ENCODE measurements around the gene PCED1B.
"Not testable (repeated sequence)": the region's sequence is repeated elsewhere in the genome, so short reads cannot be mapped to it uniquely, and the experiment has no call there.

Gene PCED1B

DNA sequence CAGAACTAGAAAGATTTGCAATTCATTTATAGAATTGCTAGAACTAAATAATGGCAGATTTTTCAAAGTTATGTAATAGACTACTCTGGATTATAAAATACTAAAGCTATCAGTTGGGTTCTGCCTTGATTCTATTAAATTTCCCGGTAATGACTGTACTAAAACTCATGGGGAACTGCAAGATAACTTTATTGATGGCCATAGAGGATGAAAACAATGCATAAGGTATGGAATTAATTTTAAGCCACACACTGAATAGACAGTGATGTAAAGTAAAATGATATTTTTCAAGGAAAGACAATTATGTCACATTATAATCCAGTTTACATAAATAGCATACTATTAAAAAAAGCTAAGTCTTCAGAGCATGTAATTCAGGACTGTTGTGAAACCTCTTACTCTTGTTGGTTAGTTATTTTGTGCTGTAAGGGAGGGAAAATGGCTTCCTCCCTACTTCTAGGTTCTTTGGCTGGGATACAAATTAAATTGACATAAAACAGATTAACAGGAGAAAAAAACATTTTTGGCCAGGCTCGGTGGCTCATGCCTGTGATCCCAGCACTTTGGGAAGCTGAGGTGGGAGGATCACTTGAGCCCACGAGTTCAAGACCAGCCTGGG lies 134.7 kb downstream of the PCED1B start:
- FAIRE-seq, result no peak

DNA sequence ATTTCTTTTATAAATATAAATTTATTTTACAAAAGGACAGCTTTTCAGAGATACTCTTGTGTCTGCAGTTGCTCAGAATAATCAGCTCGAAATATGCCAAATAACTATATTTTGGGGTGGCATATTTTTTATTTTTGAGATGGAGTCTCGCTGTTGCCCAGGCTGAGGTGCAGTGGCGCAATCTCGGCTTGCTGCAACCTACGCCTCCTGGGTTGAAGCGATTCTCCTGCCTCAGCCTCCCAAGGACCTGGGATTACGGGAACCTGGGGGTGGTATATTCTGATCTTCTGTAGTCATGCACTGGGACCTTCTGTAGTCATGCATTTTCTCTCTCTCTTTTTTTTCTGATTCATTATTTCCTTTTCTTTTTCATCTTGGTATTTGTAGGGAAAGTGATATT lies 135.3 kb downstream of the PCED1B start:
- no peak for FAIRE-seq

DNA sequence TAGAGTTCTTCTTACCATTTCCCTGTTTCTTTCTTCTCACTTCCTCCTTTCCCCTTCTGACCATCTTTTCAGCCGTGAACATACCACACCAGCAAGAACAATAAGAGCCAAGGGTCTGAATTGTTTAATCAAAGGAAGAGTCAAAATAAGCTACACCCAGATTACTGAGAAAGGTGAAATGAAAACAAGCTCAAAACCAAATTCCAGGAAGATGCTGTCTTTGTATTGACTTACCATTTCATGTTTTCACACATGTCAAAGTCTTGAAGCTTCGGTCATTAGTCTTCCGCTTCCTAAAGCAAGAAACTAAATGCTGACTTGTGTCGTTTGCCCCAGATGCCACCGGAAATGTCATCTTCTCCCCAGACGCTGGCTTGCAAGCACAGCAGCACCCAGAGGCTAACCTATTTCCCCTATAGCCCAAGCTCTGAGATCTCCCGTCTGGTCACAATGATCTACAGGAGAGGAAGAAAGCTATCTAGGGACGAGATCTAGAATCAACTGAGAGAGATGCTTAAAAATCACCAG lies 136.8 kb downstream of the PCED1B start:
- no peak for FAIRE-seq

DNA sequence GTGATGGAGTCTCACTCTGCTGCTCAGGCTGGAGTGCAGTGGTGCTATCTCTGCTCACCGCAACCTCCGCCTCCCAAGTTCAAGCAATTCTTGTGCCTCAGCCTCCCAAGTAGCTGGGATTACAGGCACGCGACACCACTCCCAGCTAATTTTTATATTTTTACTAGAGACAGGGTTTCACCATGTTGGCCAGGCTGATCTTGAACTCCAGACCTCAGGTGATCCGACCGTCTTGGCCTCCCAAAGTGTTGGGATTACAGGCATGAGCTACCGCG lies 138.1 kb downstream of the PCED1B start:
- not testable (repeated sequence) for FAIRE-seq

DNA sequence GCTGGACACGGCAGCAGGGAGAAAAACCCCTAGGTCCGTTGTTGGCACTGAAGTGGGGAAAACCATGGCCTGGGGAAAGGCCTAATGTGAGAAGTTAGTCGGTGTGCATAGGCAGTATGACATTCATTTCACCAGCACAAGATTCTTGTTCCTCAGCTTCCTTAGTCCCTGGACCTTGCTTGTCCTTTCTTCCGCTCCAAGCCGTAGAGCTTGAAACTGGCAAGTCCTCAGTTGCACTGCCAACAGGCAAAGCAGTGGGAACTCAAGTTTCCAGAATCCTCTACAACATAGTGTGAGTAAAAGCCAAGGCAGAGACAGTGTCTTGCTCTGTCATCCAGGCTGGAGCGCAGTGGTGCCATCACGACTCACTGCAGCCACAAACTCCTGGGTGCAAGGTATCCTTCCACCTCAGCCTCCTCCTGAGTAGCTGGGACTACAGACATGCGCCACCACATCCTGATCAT lies 138.8 kb downstream of the PCED1B start:
- FAIRE-seq, result no peak

DNA sequence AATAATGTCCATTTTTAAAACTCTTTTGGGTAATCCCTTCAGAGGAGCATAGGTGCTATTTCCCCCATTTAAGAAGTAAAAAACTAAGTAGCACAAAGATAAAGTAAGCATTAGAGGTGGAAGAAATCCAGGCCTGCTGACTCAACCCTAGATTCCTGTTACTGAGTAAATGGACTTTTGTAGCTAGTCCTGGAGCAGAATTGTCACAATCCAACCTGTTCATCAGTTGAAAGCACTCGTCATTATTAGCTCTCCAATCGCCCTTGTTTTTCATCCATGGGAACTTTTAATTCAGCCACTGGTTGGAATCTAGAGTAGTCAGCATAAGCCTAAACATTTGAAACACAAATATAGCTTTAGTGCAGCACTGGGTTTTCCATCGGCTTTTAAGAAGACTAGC lies 139.8 kb downstream of the PCED1B start:
- FAIRE-seq, result no peak

DNA sequence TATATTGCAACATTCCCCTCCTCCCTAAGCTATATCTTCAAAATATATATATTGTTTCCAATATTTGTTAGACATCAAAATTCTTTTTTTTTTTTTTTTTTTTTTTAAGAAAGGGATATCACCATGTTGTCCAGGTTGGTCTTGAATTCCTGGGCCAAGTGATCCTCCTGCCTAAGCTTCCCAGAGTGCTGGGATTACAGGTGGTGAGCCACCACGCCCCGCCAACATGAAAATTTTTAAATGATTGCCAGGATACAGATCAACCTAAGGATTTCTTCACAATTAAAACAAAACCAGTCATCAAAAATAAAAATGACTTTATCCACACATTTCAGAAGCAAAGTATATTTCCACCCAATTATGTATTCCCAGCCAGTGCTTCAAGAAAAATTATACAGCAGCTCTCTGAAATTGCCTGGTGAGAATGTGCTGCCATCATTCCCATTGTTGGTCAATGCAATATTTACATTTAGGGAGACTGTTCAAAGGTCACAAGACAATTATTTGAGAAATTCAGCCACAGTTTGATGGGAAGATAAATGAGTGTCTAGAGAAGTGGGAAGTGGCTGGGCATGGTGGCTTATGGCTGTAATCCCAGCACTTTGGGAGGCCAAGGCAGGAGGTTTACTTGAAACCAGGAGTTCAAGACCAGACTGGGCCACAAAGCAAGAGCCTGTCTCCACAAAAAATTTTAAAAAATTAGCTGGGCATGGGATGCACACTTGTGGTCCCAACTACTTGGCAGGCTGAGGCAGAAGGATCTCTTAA lies 142.0 kb downstream of the PCED1B start:
- FAIRE-seq, result no peak

DNA sequence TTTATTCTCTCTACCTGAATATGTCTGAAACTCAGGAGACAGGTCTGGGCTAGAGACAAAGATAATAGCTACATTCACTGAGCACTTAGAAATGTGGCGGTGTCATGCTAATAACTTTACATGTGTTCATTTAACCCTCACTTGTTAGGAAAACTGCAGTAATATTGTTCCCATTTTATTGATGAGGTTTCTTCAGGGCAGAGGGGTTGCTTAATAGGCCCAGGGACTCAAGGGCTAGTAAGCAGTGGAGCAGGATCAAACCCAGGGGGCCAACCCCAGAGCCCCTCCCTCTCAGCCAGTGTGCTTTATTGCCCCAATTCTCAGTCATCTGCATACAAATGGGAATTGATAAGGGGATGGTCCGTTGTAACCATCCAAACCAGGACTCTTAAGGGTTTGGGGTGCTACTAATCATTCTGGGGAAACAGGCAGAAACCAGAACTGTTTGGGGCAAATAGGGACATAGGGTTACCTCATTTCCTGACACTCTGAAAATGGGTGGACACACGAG lies 143.2 kb downstream of the PCED1B start:
- FAIRE-seq, result no peak

DNA sequence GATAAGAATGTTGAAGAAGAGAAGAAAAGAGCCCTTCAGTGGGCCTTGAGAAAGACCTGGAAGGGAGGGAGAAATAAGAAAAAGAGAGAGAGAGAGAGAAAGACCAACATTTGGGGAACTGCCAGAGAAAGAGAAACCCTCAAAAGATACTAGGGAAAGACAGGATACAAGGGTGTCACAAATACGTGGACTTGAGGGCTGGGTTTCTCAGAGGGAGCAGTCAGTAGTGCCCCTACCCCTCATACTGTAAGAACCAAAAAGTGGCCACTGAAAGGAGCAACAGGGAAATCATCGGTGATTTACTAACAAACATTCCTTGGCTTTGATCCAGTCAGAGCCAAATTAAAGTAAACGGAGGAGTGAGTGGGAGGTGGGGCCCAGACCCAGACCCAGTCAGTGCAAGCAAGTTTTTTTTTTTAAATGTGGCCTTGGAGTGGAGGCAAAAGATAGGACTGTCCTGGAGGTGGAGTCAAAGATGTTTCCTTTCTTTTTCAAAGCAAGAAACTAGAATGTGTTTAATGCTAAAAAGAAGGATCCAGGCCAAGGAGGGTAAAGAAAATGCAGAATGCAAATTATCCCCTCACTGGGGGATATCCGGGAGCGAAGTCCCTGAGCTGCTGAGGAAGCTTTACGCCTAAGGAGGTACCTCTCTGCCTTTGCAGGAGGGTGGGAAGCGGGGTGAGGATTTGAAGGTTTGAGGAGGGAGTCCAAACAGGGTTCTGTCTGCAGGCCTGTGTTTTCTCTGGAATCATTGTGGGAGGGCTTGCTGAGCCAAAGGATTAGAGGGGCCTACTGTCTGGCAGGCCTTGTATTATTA lies 143.8 kb downstream of the PCED1B start:
- no peak for FAIRE-seq

DNA sequence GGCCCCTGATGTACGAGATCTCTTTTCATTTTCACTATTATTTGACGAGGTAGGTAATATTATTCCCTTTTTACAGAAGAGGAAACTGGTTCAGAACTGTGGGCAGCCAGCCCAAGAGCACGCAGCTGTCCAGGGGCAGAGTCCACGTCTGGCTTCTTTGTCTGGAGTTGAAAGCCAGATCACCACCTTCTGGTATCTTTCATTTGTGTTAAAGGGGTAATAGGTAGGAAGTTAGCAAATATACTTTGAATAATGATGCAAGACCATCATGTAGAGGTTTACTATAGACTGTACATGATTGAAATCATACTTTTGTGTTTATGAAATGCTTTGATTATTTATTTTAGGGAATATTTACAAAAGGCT lies 144.4 kb downstream of the PCED1B start:
- FAIRE-seq, result no peak

DNA sequence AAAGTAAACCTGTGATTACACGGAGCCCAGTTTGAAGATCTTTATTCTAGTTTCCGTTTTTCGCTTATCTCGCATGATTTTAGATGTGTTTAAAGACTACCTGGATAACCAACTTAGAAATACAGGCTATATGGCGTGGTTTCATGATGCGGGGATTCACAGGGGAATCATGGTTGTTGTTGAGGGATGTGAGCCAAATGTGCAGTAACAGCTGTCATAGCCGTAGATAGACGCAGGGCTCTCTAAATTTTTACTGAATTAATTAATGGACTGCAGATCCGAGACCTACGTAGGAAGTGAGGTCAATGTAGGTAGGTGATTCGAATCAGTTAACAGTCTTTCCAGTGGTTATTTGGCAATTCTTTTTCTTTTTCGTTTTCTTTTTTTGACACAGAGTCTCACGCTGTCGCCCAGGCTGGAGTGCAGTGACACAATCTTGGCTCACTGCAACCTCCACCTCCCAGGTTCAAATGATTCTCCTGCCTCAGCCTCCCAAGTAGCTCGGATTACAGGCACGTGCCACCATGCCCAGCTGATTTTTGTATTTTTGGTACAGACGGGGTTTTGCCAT lies 145.2 kb downstream of the PCED1B start:
- no peak for FAIRE-seq

DNA sequence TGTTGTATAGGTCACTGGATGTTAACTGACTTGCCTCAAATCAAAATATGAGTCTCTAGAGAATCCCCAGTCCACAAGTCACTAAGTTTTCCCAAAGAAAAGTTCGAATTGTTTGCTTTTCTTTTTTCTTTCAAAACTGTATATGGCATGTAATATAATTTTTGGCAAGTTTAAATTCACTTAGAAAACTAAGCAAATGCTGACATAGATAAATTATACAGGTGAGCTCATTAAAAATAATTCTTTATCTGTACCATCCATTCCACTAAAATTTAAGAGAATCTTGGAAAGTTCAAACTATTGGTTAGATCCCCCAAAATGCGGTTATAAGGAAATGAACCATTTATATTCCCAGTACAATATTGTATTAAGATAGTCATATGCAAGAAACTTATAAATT lies 145.9 kb downstream of the PCED1B start:
- no peak for FAIRE-seq

DNA sequence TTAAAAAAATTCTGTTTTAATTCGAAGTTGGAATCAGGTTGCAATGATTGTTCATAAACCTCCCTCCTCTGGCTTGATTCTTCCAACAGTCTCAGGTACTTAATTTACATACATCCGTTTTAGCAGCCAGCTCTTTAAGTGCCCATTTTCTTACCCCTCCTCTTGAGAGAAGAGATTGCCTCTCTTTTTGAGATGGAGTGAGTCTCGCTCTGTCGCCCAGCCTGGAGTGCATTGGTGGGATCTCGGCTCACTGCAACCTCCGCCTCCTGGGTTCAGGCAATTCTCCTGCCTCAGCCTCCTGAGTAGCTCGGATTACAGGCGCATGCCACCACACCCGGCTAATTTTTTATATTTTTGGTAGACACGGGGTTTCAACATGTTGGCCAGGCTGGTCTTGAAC lies 146.8 kb downstream of the PCED1B start:
- no peak for FAIRE-seq

DNA sequence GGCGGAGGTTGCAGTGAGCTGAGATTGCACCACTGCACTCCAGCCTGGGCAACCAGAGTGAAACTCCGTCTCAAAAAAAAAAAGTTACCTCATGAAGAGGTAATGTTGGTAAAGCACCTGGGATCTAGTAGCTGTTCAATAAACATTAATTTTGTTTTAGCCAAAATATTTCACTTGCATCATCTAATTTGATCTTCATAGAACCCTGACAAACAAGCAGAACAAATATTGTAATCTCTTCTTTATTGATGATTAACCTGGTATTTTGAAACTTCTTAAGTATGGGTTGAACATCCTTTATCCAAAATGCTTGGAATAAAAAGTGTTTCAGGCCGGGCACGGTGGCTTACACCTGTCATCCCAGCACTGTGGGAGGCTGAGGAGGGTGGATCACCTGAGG lies 149.4 kb downstream of the PCED1B start:
- FAIRE-seq, result no peak

DNA sequence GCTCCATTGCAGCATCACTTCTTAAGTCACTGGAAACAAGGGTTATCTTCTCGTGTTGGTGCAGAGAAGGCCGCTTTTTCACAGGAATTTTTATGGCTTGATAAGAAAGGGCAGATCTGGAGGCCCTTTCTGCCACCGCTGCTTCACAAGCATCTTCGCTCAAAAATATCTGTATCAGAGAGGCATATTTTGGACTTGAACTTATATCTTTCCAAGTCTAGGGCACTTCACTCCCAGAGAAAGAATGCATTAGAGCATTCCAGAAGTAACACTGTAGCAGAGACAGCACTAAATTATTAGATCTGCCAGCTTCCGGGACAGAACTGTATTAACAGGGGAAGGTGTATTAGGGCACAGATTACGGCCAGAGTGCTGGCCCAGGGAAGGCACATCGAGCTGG lies 152.0 kb downstream of the PCED1B start:
- FAIRE-seq, result no peak

DNA sequence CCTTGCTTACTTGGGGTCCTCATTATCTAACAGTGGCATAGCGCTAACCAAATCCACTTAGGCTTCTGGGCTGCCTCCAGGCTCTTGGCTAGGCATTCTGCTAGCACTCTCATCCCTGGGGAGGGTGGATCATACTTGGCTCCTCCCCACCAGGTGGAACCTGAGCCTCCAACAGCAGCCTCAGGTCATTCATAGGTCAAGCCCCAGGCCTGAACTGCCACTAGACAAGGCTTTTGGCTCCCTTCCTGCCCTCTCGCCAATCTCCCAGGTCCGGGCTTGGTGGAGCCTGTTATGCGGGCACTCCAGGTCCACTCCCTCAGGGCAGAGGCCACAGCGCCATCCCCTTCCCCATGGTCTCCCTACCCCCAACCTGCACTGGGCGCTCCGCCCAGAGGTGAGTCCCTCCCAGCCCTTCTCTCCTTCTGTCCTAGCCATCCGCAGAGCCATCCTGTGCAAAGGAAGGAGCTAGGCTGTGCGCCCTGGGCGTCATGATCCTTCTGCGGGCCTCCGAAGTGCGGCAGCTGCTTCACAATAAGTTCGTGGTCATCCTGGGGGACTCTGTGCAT lies 155.2 kb downstream of the PCED1B start:
- FAIRE-seq, result no peak

DNA sequence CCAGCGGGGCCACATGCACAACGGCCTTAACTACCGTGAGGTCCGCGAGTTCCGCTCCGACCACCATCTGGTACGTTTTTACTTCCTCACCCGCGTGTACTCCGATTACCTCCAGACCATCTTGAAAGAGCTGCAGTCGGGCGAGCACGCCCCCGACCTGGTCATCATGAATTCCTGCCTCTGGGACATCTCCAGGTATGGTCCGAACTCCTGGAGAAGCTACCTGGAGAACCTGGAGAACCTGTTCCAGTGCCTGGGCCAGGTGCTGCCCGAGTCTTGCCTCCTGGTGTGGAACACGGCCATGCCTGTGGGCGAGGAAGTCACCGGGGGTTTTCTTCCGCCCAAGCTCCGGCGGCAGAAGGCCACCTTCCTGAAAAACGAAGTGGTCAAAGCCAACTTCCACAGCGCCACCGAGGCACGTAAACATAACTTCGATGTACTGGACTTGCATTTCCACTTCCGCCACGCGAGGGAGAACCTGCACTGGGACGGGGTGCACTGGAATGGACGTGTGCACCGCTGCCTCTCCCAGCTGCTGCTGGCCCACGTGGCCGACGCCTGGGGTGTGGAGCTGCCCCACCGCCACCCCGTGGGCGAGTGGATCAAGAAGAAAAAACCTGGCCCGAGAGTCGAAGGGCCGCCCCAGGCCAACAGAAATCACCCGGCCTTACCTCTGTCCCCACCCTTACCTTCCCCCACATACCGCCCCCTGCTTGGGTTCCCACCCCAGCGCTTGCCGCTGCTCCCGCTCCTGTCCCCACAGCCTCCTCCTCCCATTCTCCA lies 156.0 kb downstream of the PCED1B start:
- no peak for FAIRE-seq

DNA sequence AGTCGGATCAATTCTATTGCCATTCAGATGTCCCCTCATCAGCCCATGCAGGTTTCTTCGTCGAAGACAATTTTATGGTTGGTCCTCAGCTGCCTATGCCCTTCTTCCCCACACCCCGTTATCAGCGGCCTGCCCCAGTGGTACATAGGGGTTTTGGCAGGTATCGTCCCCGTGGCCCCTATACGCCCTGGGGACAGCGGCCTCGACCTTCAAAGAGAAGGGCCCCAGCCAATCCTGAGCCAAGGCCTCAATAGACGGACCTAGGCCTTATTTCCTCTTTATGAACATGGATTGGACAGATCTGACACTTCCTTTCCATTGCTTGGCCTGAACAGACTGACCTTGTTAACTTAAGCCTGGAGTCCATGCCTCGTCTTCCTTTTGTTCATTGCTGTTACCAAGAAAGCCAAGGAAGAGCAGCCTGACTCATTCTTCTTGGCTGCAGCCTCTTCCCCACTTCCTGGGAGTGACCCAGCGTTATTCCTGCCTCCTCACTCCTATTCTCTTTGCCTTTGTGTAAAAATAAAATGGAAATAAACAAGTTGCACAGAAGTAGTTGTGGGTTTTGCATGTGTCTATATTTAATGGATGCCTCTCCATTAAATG lies 156.8 kb downstream of the PCED1B start:
- no peak for FAIRE-seq

DNA sequence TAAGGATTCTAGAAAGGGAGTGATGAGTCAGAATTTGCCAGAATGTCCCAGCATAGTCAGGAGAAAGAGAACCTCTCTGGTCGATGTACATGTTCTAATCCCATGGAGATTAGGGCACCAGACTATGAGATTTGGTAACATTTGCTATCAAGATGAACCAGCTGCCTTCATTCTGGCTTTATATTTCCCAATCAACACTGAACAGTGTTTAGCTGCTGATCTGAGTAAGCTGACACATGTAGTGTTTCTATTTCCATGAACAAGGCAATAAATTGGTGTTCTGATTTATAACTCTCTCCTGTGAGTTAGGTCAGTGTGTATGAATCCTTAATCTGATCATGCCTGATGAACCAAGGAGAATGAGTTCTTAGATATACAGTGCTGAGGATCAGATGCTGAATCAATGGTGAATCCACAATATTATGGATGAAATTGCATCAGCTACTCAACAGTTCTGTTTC lies 158.4 kb downstream of the PCED1B start:
- FAIRE-seq, result no peak

DNA sequence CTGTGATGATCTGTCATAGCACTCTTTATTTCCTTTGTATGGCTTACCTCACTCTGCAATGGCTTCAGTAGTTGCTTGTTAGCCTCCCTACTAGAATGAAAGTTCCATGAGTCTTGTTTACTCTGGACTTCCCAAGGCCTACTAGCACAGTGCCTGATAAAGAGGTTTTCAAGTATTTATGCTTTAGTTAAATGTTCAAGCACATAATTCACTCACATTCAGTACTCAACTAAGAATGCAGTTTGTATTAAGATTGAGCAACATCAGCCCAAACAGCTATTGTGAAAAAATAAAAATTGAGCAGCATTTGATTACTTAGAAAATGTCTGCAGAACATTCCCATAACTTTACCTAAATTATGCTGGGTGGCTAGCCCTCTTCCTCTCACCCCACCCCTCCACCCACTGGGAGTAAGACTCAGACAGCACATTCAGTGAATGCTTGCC lies 159.3 kb downstream of the PCED1B start:
- FAIRE-seq, result no peak

DNA sequence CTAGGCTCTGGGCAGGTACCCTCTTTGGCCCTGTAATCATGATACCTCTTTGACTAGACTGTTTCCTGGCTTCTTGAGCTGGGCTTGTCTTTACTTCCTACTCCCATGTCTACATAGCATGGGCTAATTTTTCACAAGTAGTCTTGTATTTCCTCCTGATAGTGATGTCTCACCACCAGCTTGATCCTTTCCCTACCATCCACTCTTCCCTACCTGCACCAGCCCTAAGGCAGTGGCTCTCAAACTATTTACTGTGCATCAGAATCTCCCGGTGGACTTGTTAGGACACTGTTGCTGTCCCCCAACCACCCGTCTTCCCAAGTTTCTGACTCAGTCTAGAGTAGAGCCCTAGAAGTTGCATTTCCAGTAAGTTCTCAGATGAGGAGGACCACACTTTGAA lies 163.0 kb downstream of the PCED1B start:
- FAIRE-seq, result no peak
